CD4-positive, CD25-positive, alpha-beta regulatory T cell (primary cell): ENCODE measurements around the gene TTC7B. TPM values are rescaled to one million over a fixed set of nuclear protein-coding genes. Genes with fewer than 3 reads are reported as not detected.
"Not testable (repeated sequence)": the region's sequence is repeated elsewhere in the genome, so short reads cannot be mapped to it uniquely, and the experiment has no call there.

Experiments
- ATAC-seq, 2 donors: fragments of 150-1000 bp; cut with Tn5 transposase; one replicate each; pipeline ENCODE4 v1.10.0; 2021; ENCODE audit warnings: low read depth in 2 of 2, moderate number of reproducible peaks in 2 of 2, moderate library complexity in 1 of 2
- DNase-seq, 3 donors: peaks; one replicate each; pipeline versions ENCODE4 v3.0.0 to v3.0.0-alpha.2; 2012 to 2022; ENCODE audit warnings: mixed read lengths in 1 of 3
- H3K27ac ChIP-seq: one replicate; pipeline ENCODE4 v1.7.0; 2013; ENCODE audit warnings: mild to moderate bottlenecking, low read length; ENCODE audit not compliant: insufficient read depth, poor library complexity, severe bottlenecking
- H3K27me3 ChIP-seq: one replicate; pipeline ENCODE4 v1.7.0; 2013; ENCODE audit warnings: low read length; ENCODE audit not compliant: control insufficient read depth, insufficient read depth
- H3K36me3 ChIP-seq: one replicate; pipeline ENCODE4 v1.7.0; 2013; ENCODE audit warnings: mild to moderate bottlenecking, low read length, moderate library complexity; ENCODE audit not compliant: control insufficient read depth, insufficient read depth
- H3K4me1 ChIP-seq: 2 replicates; pipeline ENCODE4 v1.7.0; 2013; ENCODE audit warnings: mild to moderate bottlenecking, low read length; ENCODE audit not compliant: insufficient read depth, control insufficient read depth, poor library complexity, severe bottlenecking
- H3K4me3 ChIP-seq: one replicate; pipeline ENCODE4 v1.7.0; 2013; ENCODE audit warnings: low read depth, mild to moderate bottlenecking, low read length, moderate library complexity
- H3K9me3 ChIP-seq, 2 experiments: 1 replicate in 1 of 2; 2 replicates in 1 of 2; pipeline ENCODE4 v1.7.0; 2013; ENCODE audit warnings: low read length in 2 of 2, mild to moderate bottlenecking in 1 of 2, moderate library complexity in 1 of 2; ENCODE audit not compliant: control insufficient read depth in 2 of 2
- H3K27ac Mint-ChIP-seq, 3 donors: one replicate each; pipeline ENCODE4 v1.8.0; 2020 to 2022; ENCODE audit warnings: mild to moderate bottlenecking in 3 of 3, mixed read lengths in 3 of 3, moderate library complexity in 2 of 3
- H3K27me3 Mint-ChIP-seq: one replicate; pipeline ENCODE4 v1.8.0; 2022; ENCODE audit warnings: mild to moderate bottlenecking, mixed read lengths
- H3K36me3 Mint-ChIP-seq: one replicate; pipeline ENCODE4 v1.8.0; 2020; ENCODE audit warnings: mixed read lengths
- H3K4me1 Mint-ChIP-seq, 4 donors: one replicate each; pipeline ENCODE4 v1.8.0; 2020 to 2022; ENCODE audit warnings: mixed read lengths in 4 of 4, mild to moderate bottlenecking in 1 of 4
- H3K4me3 Mint-ChIP-seq, 4 donors: one replicate each; pipeline ENCODE4 v1.8.0; 2020 to 2022; ENCODE audit warnings: mild to moderate bottlenecking in 4 of 4, mixed read lengths in 4 of 4, moderate library complexity in 3 of 4
- H3K9me3 Mint-ChIP-seq, 7 donors: one replicate each; pipeline ENCODE4 v1.8.0; 2020 to 2022; ENCODE audit warnings: mixed read lengths in 7 of 7, mild to moderate bottlenecking in 3 of 7, moderate library complexity in 2 of 7
- polyA plus RNA-seq, 4 donors: library from polyadenylated mRNA; unstranded; fragments of 300-500 nt; fragmentation: Illumina TruSeq; gene quantifications; one replicate each; pipeline ENCODE4 v1.2.3, GENCODE V29; 2021
- total RNA-seq: library from RNA; stranded (reverse); gene quantifications from one replicate; pipeline ENCODE4 v1.2.3, GENCODE V29; 2022

TTC7B gene
- total and polyA plus RNA-seq, 5 donors from 2014 or later: 0.88 to 7.8 (median 1.0) TPM

DNA sequence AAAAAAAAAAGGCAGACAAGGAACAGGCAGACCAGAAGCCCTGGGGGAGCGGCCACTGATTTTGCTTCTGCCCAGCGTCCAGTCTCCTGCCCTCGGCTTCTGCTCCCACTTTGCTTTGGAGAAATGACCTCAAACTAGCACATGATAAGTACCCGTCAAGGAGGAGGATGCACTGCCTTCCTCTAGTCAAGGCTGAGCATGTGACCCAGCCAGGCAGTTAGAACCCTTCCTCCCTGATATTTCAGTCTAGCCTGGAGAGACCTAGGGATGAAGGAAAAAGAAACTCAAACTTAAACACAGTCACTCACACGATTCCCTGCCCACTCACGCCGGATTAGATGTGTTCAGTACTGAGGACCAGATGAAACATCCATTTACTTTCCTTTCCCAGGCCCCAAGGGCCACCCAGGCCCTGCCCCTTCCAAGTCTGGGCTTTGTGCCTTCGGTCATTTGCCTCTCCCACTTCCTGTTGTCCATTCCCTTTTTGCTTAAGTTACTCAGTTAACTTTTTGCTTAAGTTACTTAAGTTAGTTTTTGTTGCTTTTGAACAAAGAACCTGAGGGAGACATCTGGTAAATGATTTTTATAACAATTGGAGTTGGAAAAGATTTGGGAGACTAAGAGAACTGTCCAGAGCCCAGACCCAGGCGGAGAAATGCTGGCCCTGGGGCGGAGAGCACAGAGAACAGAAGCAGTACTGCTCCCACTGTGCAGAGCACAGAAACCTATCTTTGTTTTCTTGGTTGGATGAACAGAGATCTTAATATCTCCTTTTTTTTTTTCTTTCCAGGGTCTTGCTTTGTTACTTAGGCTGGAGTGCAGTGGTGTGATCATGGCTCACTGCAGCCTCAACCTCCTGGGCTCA lies 23.0 kb upstream of the TTC7B start:
- H3K27ac Mint-ChIP-seq: no peak overlapping the region
- H3K9me3 ChIP-seq: no peaks in the 10 kb centered on the region
- H3K4me3 ChIP-seq: no peak overlapping the region
- no peaks in the 10 kb centered on the region for H3K9me3 Mint-ChIP-seq
- no peaks in the 10 kb centered on the region for H3K36me3 Mint-ChIP-seq
- no peak overlapping the region for H3K27ac ChIP-seq
- H3K36me3 ChIP-seq: no peaks in the 10 kb centered on the region
- H3K27me3 ChIP-seq: no peaks in the 10 kb centered on the region
- peaks cover 7% of the 10 kb centered on the region for H3K27me3 Mint-ChIP-seq
- H3K4me1 Mint-ChIP-seq: peaks cover 2 to 20% (median 6%) of the 10 kb centered on the region in 4 donors
- H3K4me3 Mint-ChIP-seq: no peak overlapping the region
- DNase-seq (no peak), ATAC-seq (no peak)
- peaks cover 8% of the 10 kb centered on the region for H3K4me1 ChIP-seq

DNA sequence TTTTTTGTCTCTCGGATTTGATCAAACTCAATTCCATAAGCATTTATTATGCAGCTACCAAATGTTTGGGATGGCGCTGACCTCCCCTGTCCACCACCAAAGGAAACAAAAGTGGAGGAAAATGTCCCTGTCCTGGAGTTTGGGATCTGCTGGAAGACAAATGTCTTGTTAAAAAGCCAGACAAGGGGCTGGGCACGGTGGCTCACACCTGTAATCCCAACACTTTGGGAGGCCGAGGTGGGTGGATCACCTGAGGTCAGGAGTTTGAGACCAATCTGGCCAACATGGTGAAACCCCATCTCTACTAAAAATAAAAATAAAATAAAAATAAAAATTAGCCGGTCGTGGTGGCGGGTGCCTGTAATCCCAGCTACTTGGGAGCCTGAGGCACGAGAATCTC lies 22.3 kb upstream of the TTC7B start:
- H3K27me3 ChIP-seq, ATAC-seq, H3K27ac Mint-ChIP-seq, H3K27me3 Mint-ChIP-seq, H3K9me3 ChIP-seq, H3K36me3 ChIP-seq, H3K9me3 Mint-ChIP-seq, H3K27ac ChIP-seq, H3K4me1 ChIP-seq, H3K4me3 ChIP-seq, H3K4me3 Mint-ChIP-seq, DNase-seq, H3K36me3 Mint-ChIP-seq: not testable (repeated sequence)
- H3K4me1 Mint-ChIP-seq: peaks cover 2 to 20% (median 6%) of the 10 kb centered on the region in 4 donors

DNA sequence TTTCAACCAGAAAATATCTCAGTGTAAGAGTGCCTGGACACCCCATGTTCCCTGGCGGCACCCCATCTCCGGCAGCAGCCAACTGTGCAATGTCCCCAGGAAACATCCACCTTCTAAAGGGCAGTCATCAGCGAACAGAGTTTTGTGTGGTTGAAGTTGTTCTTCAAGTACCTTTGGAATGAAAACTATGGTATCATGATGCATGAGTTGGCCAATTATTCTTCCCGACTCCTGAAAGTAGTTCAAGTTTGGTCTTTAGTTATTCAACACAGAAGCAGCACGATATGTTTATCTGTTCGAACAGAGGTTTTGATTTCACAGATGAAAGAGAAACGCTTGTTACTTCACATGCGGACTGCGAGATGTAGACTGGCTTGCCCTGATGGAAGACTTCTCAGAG lies 21.1 kb upstream of the TTC7B start:
- H3K4me1 Mint-ChIP-seq: peaks cover 2 to 15% (median 4%) of the 10 kb centered on the region in 4 donors
- H3K4me3 ChIP-seq: no peak overlapping the region

DNA sequence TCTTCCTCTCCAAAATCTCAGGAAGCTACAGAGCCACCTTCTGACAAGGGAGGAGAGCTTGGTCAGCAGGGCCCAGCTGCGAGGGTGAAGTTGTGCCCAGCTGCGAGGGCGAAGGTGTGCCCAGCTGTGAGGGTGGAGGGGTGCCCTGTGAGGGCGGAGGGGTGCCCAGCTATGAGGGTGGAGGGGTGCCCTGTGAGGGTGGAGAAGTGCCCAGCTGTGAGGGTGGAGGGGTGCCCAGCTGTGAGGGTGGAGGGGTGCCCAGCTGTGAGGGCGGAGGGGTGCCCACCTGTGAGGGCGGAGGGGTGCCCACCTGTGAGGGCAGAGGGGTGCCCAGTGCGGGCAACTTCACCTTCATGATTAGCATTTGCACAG lies 20.4 kb upstream of the TTC7B start:
- peaks cover 7% of the 10 kb centered on the region for H3K27me3 Mint-ChIP-seq
- no peaks in the 10 kb centered on the region for H3K9me3 ChIP-seq
- no peak overlapping the region for H3K4me3 ChIP-seq
- no peaks in the 10 kb centered on the region for H3K9me3 Mint-ChIP-seq
- no peak overlapping the region for H3K4me3 Mint-ChIP-seq
- peaks cover 8% of the 10 kb centered on the region for H3K4me1 ChIP-seq
- H3K27ac ChIP-seq: no peak overlapping the region
- H3K36me3 ChIP-seq: no peaks in the 10 kb centered on the region
- ATAC-seq (no peak), DNase-seq (no peak)
- H3K36me3 Mint-ChIP-seq: no peaks in the 10 kb centered on the region
- no peaks in the 10 kb centered on the region for H3K27me3 ChIP-seq
- peaks cover 2 to 16% (median 4%) of the 10 kb centered on the region in 4 donors for H3K4me1 Mint-ChIP-seq
- H3K27ac Mint-ChIP-seq: no peak overlapping the region

More for the DNA sequence above, 21.1 kb upstream of the TTC7B start:
- no peak for ATAC-seq
- Histone ChIP-seq H3K27ac (no peak overlapping the region), H3K9me3 (no peaks in the 10 kb centered on the region), H3K27me3 (no peaks in the 10 kb centered on the region), H3K4me1 (peaks cover 8% of the 10 kb centered on the region), H3K36me3 (no peaks in the 10 kb centered on the region)
- Mint-ChIP-seq H3K4me3 (no peak overlapping the region), H3K36me3 (no peaks in the 10 kb centered on the region), H3K27me3 (peaks cover 7% of the 10 kb centered on the region), H3K9me3 (no peaks in the 10 kb centered on the region), H3K27ac (no peak overlapping the region)
- no peak for DNase-seq

DNA sequence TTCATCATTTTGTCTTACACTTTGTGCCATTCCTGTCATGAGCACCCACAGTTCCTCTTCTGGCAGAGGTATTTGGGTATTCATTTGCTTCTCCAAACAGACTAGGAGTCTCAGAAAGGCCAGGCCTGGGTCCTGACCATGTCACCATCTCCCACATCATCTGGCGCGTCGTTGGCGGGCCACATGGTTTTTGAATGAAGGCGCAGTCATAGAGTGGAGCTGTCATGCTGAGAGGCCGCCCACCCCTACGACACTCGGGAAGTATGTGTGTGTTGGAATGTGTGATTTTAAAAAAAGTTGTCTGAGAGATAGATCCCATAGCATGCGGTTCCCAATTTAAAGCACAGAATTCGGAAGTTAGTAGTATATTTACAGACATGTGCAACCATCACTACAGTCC lies 15.6 kb upstream of the TTC7B start:
- ATAC-seq: no peak
- H3K27ac ChIP-seq: no peak overlapping the region
- no peaks in the 10 kb centered on the region for H3K9me3 ChIP-seq
- Mint-ChIP-seq H3K27me3 (peaks cover 5% of the 10 kb centered on the region), H3K27ac (peak overlapping the region in 1 of 3 donors; percentile 7), H3K9me3 (no peaks in the 10 kb centered on the region), H3K4me3 (peak overlapping the region in 1 of 4 donors; percentile 51), H3K36me3 (no peaks in the 10 kb centered on the region), H3K4me1 (peaks cover 5 to 39% (median 15%) of the 10 kb centered on the region in 4 donors)
- H3K36me3 ChIP-seq: no peaks in the 10 kb centered on the region
- H3K4me3 ChIP-seq: no peak overlapping the region
- no peaks in the 10 kb centered on the region for H3K27me3 ChIP-seq
- DNase-seq: no peak
- H3K4me1 ChIP-seq: peaks cover 27% of the 10 kb centered on the region

DNA sequence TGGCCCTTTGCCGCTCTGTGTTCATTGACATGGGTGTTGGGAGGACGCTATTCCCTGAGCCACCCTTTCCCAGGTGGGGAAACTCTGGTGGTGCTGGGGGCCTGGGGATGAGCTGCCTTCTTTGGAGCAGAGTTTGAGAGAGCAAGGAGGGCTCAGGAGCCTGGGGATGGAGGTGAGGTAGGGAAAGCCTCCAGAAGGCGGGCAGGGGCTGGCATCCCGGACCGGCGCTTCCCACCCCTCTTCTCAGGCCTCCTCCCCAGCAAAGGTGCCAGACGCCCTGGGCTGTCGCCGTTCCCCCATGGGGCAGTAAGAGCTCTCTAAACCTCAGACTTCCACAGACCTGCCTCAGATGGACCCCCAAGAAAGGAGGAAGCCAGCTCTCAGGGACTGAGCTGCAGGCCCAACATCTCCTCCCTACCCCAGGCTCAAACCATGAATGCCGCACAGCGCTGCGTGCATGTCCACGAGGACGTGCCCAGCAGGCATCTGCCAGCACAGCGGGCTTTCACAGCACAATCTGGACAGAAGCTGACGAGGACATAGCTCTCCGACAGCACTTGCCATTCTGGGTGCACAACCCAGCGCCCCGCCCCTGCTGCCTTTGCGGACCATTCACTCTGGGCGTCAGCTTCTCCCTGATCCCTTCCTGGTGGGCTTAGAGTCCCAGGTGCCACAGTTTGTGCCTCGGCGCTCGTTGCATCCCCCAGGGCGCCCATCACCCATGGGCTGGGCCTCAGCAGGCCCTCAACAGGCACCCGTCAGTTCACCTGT lies 14.9 kb upstream of the TTC7B start:
- no peak overlapping the region for H3K4me3 ChIP-seq
- H3K27ac Mint-ChIP-seq: peak overlapping the region in 1 of 3 donors; percentile 86
- H3K27me3 ChIP-seq: no peaks in the 10 kb centered on the region
- no peak overlapping the region for H3K27ac ChIP-seq
- no peaks in the 10 kb centered on the region for H3K36me3 ChIP-seq
- peaks cover 5 to 33% (median 15%) of the 10 kb centered on the region in 4 donors for H3K4me1 Mint-ChIP-seq
- H3K27me3 Mint-ChIP-seq: peaks cover 5% of the 10 kb centered on the region
- H3K4me3 Mint-ChIP-seq: peak overlapping the region in 1 of 4 donors; percentile 51
- H3K9me3 Mint-ChIP-seq: no peaks in the 10 kb centered on the region
- H3K9me3 ChIP-seq: no peaks in the 10 kb centered on the region
- DNase-seq (no peak), ATAC-seq (no peak)
- H3K4me1 ChIP-seq: peaks cover 20% of the 10 kb centered on the region
- no peaks in the 10 kb centered on the region for H3K36me3 Mint-ChIP-seq

DNA sequence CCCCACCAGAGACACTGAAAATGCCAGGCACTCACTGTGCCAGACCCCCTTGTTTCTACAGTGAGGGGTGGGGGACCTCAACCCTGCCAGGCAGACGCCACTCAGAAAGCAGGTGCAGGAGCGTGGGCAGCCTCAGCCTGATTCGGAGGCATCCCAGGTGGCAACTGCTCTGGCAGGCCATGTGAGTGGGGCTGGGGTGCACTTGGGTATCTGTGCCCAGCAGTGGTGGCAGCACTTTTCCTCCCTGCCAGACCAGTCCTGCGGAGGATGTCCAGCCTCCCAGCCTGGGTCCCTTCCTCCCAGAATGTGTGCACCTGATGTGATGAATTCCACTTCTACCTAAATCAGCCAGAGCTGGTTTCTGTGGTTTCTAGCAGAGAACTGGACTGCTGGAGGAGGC lies 13.4 kb upstream of the TTC7B start:
- H3K27ac Mint-ChIP-seq: no peak overlapping the region
- Histone ChIP-seq H3K9me3 (no peaks in the 10 kb centered on the region), H3K4me3 (no peak overlapping the region), H3K27me3 (no peaks in the 10 kb centered on the region), H3K27ac (peak overlapping the region; percentile 77), H3K36me3 (no peaks in the 10 kb centered on the region), H3K4me1 (peaks cover 19% of the 10 kb centered on the region)
- ATAC-seq (no peak), DNase-seq (no peak)
- H3K27me3 Mint-ChIP-seq: peaks cover 11% of the 10 kb centered on the region
- peaks cover 4 to 24% (median 12%) of the 10 kb centered on the region in 4 donors for H3K4me1 Mint-ChIP-seq
- H3K36me3 Mint-ChIP-seq: no peaks in the 10 kb centered on the region
- peaks cover 0 to 2% (median 0%) of the 10 kb centered on the region in 7 donors for H3K9me3 Mint-ChIP-seq
- no peak overlapping the region for H3K4me3 Mint-ChIP-seq
